K562 (cell line): ENCODE measurements around the gene N4BP3. TPM values are rescaled to one million over a fixed set of nuclear protein-coding genes. Genes with fewer than 3 reads are reported as not detected.

Source experiments
- ARNT ChIP-seq, 2 experiments: fragments of 450-650 bp; IDR thresholded peaks; 2 replicates each; pipeline ENCODE4 v1.6.1; 2016; ENCODE audit warnings: mild to moderate bottlenecking in 1 of 2
- HBP1 ChIP-seq: fragments of 450-650 bp; formaldehyde crosslinking; IDR thresholded peaks from 2 replicates; pipeline ENCODE4 v1.4.0; 2022; ENCODE audit warnings: missing genetic modification characterization
- RAD21 ChIP-seq, 2 experiments: fragments of 250-450 bp in 1 of 2; fragments of 450-650 bp in 1 of 2; sonication (Bioruptor Pico) in 1 of 2; formaldehyde crosslinking in 1 of 2; IDR thresholded peaks in 1 of 2; conservative IDR thresholded peaks in 1 of 2; 2 replicates each; pipeline versions ENCODE4 v1.4.0 to v1.8.0; 2020 to 2022; ENCODE audit warnings: mild to moderate bottlenecking in 2 of 2, moderate library complexity in 1 of 2
- ZNF318 ChIP-seq, 2 experiments: fragments of 450-650 bp; IDR thresholded peaks; 2 replicates each; pipeline ENCODE4 v1.6.1; 2016; ENCODE audit warnings: mild to moderate bottlenecking in 2 of 2, borderline replicate concordance in 1 of 2, low read depth in 1 of 2, moderate library complexity in 1 of 2
- ZNF407 ChIP-seq: fragments of 450-650 bp; IDR thresholded peaks from 2 replicates; pipeline ENCODE4 v1.6.1; 2016; ENCODE audit warnings: low read depth
- polyA plus RNA-seq, 8 experiments: library from polyadenylated mRNA; depleted of rRNA in 4 of 8; stranded (reverse) in 5 of 8; unstranded in 3 of 8; fragments of >200 nt; fragmentation: Nextera tagmentation in 2 of 8; fragmentation: Illumina TruSeq in 1 of 8; extraction: Ambion mirVana in 2 of 8; extraction: Trizol in 1 of 8; gene quantifications; 2 replicates each; pipeline versions ENCODE4 v1.2.1 to v1.2.3, GENCODE V29; 2011 to 2014; ENCODE audit warnings: inconsistent platforms in 1 of 8, missing spikeins in 1 of 8
- total RNA-seq, 7 experiments: library from RNA; depleted of rRNA in 6 of 7; stranded (reverse); fragments of >200 nt in 6 of 7; fragmentation: Illumina TruSeq in 2 of 7; extraction: Trizol in 2 of 7; gene quantifications; 2 replicates each; pipeline versions ENCODE4 v1.2.1 to v1.2.3, GENCODE V29; 2011 to 2021; ENCODE audit warnings: low replicate concordance in 1 of 7

The N4BP3 gene
- total and polyA plus RNA-seq, 9 of the 15 experiments (the other 6 are each of a cell fraction or from before 2014, with no cell fraction given): 0.06 to 7.0 (median 2.4) TPM

GRCh38 chr5:178163772-178164735 lies 50.7 kb downstream of the N4BP3 start (continued):
- TF ChIP-seq ZNF407: no peak
- TF ChIP-seq HBP1 (CRISPR knock-in tag): no peak
- TF ChIP-seq ZNF318 (IDR thresholded peaks at IDR 0.05; ENCODE audit: borderline replicate concordance in 1 of 2, low read depth in 1 of 2): no peak
- no peak for TF ChIP-seq ARNT (IDR thresholded peaks at IDR 0.05)
- TF ChIP-seq RAD21 (CRISPR knock-in tag; conservative IDR thresholded peaks at IDR 0.05 in 1 of 2, IDR thresholded peaks at IDR 0.05 in 1 of 2): peak; percentile 96 to 99
